Measurements from ENCODE around the gene RASA2.

Gene RASA2

GRCh38 chr3:141544697-141545096, 57.9 kb downstream of the RASA2 start:
- no peaks in the 10 kb centered on the region for H3K9me3 ChIP-seq (ENCODE audit: control insufficient read depth, low read length)
- no peaks in the 10 kb centered on the region for H3K4me1 ChIP-seq (ENCODE audit: control insufficient read depth, insufficient read depth, low read length)
- no peaks in the 10 kb centered on the region for H3K36me3 ChIP-seq (ENCODE audit: control insufficient read depth, insufficient read depth, low read length)
- H3K4me3 ChIP-seq (ENCODE audit: insufficient read depth, low read depth, low read length): no peak overlapping the region
- 95 to 96% methylated on average over 6 of the region's 6 CpGs for WGBS, 2 experiments
- no peaks in the 10 kb centered on the region for H3K27me3 ChIP-seq (ENCODE audit: control insufficient read depth, insufficient read depth, low read length, poor library complexity, severe bottlenecking)
- H3K27ac ChIP-seq (ENCODE audit: insufficient read depth, low read depth, low read length, poor library complexity, severe bottlenecking): no peak overlapping the region

- H3K27me3 ChIP-seq (ENCODE audit: control insufficient read depth, insufficient read depth, low read length, poor library complexity, severe bottlenecking): no peaks in the 10 kb centered on the region
- H3K36me3 ChIP-seq (ENCODE audit: control insufficient read depth, insufficient read depth, low read length): no peaks in the 10 kb centered on the region
- WGBS, 2 experiments: 88 to 96% methylated on average over 2 to 3 of the region's 3 CpGs
- no peak overlapping the region for H3K27ac ChIP-seq (ENCODE audit: insufficient read depth, low read depth, low read length, poor library complexity, severe bottlenecking)
- no peaks in the 10 kb centered on the region for H3K9me3 ChIP-seq (ENCODE audit: control insufficient read depth, low read length)
- H3K4me3 ChIP-seq (ENCODE audit: insufficient read depth, low read depth, low read length): no peak overlapping the region
- H3K4me1 ChIP-seq (ENCODE audit: control insufficient read depth, insufficient read depth, low read length): no peaks in the 10 kb centered on the region
Observed at GRCh38 chr3:141546081-141546480, 59.3 kb downstream of the RASA2 start.

GRCh38 chr3:141546586-141546985, 59.8 kb downstream of the RASA2 start:
- Histone ChIP-seq H3K4me3 (ENCODE audit: insufficient read depth, low read depth, low read length) (no peak overlapping the region), H3K36me3 (ENCODE audit: control insufficient read depth, insufficient read depth, low read length) (no peaks in the 10 kb centered on the region), H3K27me3 (ENCODE audit: control insufficient read depth, insufficient read depth, low read length, poor library complexity, severe bottlenecking) (no peaks in the 10 kb centered on the region), H3K9me3 (ENCODE audit: control insufficient read depth, low read length) (no peaks in the 10 kb centered on the region), H3K27ac (ENCODE audit: insufficient read depth, low read depth, low read length, poor library complexity, severe bottlenecking) (no peak overlapping the region), H3K4me1 (ENCODE audit: control insufficient read depth, insufficient read depth, low read length) (no peaks in the 10 kb centered on the region)
- WGBS, 2 experiments: 94 to 96% methylated on average over 2 to 3 of the region's 3 CpGs

- Histone ChIP-seq H3K27me3 (ENCODE audit: control insufficient read depth, insufficient read depth, low read length, poor library complexity, severe bottlenecking) (no peaks in the 10 kb centered on the region), H3K36me3 (ENCODE audit: control insufficient read depth, insufficient read depth, low read length) (no peaks in the 10 kb centered on the region), H3K4me3 (ENCODE audit: insufficient read depth, low read depth, low read length) (no peak overlapping the region), H3K27ac (ENCODE audit: insufficient read depth, low read depth, low read length, poor library complexity, severe bottlenecking) (no peak overlapping the region), H3K4me1 (ENCODE audit: control insufficient read depth, insufficient read depth, low read length) (no peaks in the 10 kb centered on the region), H3K9me3 (ENCODE audit: control insufficient read depth, low read length) (no peaks in the 10 kb centered on the region)
- WGBS, 2 experiments: 92 to 99% methylated on average over 2 of the region's 2 CpGs
Observed at GRCh38 chr3:141547791-141548190, 61.0 kb downstream of the RASA2 start.

- Histone ChIP-seq H3K36me3 (ENCODE audit: control insufficient read depth, insufficient read depth, low read length) (no peaks in the 10 kb centered on the region), H3K27ac (ENCODE audit: insufficient read depth, low read depth, low read length, poor library complexity, severe bottlenecking) (no peak overlapping the region), H3K4me1 (ENCODE audit: control insufficient read depth, insufficient read depth, low read length) (no peaks in the 10 kb centered on the region), H3K27me3 (ENCODE audit: control insufficient read depth, insufficient read depth, low read length, poor library complexity, severe bottlenecking) (no peaks in the 10 kb centered on the region), H3K4me3 (ENCODE audit: insufficient read depth, low read depth, low read length) (no peak overlapping the region), H3K9me3 (ENCODE audit: control insufficient read depth, low read length) (no peaks in the 10 kb centered on the region)
- WGBS, 2 experiments: 61 to 64% methylated on average over 2 of the region's 2 CpGs
Observed at GRCh38 chr3:141550926-141551665, 64.3 kb downstream of the RASA2 start.

GRCh38 chr3:141552440-141552991, 65.7 kb downstream of the RASA2 start:
- H3K4me3 ChIP-seq (ENCODE audit: insufficient read depth, low read depth, low read length): no peak overlapping the region
- no peaks in the 10 kb centered on the region for H3K4me1 ChIP-seq (ENCODE audit: control insufficient read depth, insufficient read depth, low read length)
- H3K9me3 ChIP-seq (ENCODE audit: control insufficient read depth, low read length): no peaks in the 10 kb centered on the region
- H3K36me3 ChIP-seq (ENCODE audit: control insufficient read depth, insufficient read depth, low read length): no peaks in the 10 kb centered on the region
- no peaks in the 10 kb centered on the region for H3K27me3 ChIP-seq (ENCODE audit: control insufficient read depth, insufficient read depth, low read length, poor library complexity, severe bottlenecking)
- WGBS, 2 experiments: 94 to 100% methylated on average over 1 to 2 of the region's 2 CpGs
- no peak overlapping the region for H3K27ac ChIP-seq (ENCODE audit: insufficient read depth, low read depth, low read length, poor library complexity, severe bottlenecking)

- no peaks in the 10 kb centered on the region for H3K9me3 ChIP-seq (ENCODE audit: control insufficient read depth, low read length)
- no peak overlapping the region for H3K4me3 ChIP-seq (ENCODE audit: insufficient read depth, low read depth, low read length)
- no peak overlapping the region for H3K27ac ChIP-seq (ENCODE audit: insufficient read depth, low read depth, low read length, poor library complexity, severe bottlenecking)
- no peaks in the 10 kb centered on the region for H3K4me1 ChIP-seq (ENCODE audit: control insufficient read depth, insufficient read depth, low read length)
- no peaks in the 10 kb centered on the region for H3K27me3 ChIP-seq (ENCODE audit: control insufficient read depth, insufficient read depth, low read length, poor library complexity, severe bottlenecking)
- H3K36me3 ChIP-seq (ENCODE audit: control insufficient read depth, insufficient read depth, low read length): no peaks in the 10 kb centered on the region
- WGBS, 2 experiments: 100% methylated on average over 1 of the region's 1 CpG; no CpG with 5 or more reads in 1 of the 2 experiments
Observed at GRCh38 chr3:141553055-141553454, 66.2 kb downstream of the RASA2 start.

- H3K4me1 ChIP-seq (ENCODE audit: control insufficient read depth, insufficient read depth, low read length): no peaks in the 10 kb centered on the region
- WGBS, 2 experiments: 100% methylated on average over 1 of the region's 1 CpG
- no peaks in the 10 kb centered on the region for H3K36me3 ChIP-seq (ENCODE audit: control insufficient read depth, insufficient read depth, low read length)
- H3K27me3 ChIP-seq (ENCODE audit: control insufficient read depth, insufficient read depth, low read length, poor library complexity, severe bottlenecking): no peaks in the 10 kb centered on the region
- H3K27ac ChIP-seq (ENCODE audit: insufficient read depth, low read depth, low read length, poor library complexity, severe bottlenecking): no peak overlapping the region
- no peak overlapping the region for H3K4me3 ChIP-seq (ENCODE audit: insufficient read depth, low read depth, low read length)
- no peaks in the 10 kb centered on the region for H3K9me3 ChIP-seq (ENCODE audit: control insufficient read depth, low read length)
Observed at GRCh38 chr3:141556034-141556433, 69.2 kb downstream of the RASA2 start.

- Histone ChIP-seq H3K4me3 (ENCODE audit: insufficient read depth, low read depth, low read length) (no peak overlapping the region), H3K9me3 (ENCODE audit: control insufficient read depth, low read length) (no peaks in the 10 kb centered on the region), H3K36me3 (ENCODE audit: control insufficient read depth, insufficient read depth, low read length) (no peaks in the 10 kb centered on the region), H3K27me3 (ENCODE audit: control insufficient read depth, insufficient read depth, low read length, poor library complexity, severe bottlenecking) (no peaks in the 10 kb centered on the region), H3K27ac (ENCODE audit: insufficient read depth, low read depth, low read length, poor library complexity, severe bottlenecking) (no peak overlapping the region), H3K4me1 (ENCODE audit: control insufficient read depth, insufficient read depth, low read length) (no peaks in the 10 kb centered on the region)
- WGBS, 2 experiments: 95 to 96% methylated on average over 1 to 4 of the region's 4 CpGs
Observed at GRCh38 chr3:141557961-141558706, 71.3 kb downstream of the RASA2 start.

- Histone ChIP-seq H3K27ac (ENCODE audit: insufficient read depth, low read depth, low read length, poor library complexity, severe bottlenecking) (no peak overlapping the region), H3K4me1 (ENCODE audit: control insufficient read depth, insufficient read depth, low read length) (no peaks in the 10 kb centered on the region), H3K27me3 (ENCODE audit: control insufficient read depth, insufficient read depth, low read length, poor library complexity, severe bottlenecking) (no peaks in the 10 kb centered on the region), H3K36me3 (ENCODE audit: control insufficient read depth, insufficient read depth, low read length) (no peaks in the 10 kb centered on the region), H3K9me3 (ENCODE audit: control insufficient read depth, low read length) (no peaks in the 10 kb centered on the region), H3K4me3 (ENCODE audit: insufficient read depth, low read depth, low read length) (no peak overlapping the region)
- 79 to 86% methylated on average over 2 of the region's 2 CpGs for WGBS, 2 experiments
Observed at GRCh38 chr3:141561426-141562034, 74.7 kb downstream of the RASA2 start.
